H9 (cell line): ENCODE results near the gene KLK15. TPM values are rescaled to one million over a fixed set of nuclear protein-coding genes. Genes with fewer than 3 reads are reported as not detected.

Experiments used
- DNase-seq: peaks from one replicate; pipeline ENCODE4 v3.0.0-alpha.2; 2017
- H2AFZ ChIP-seq: one replicate; pipeline ENCODE4 v1.6.1; 2013; ENCODE audit warnings: mild to moderate bottlenecking, low read length, control low read depth, moderate library complexity
- H2AK5ac ChIP-seq: 2 replicates; pipeline ENCODE4 v1.6.1; 2013; ENCODE audit warnings: low read length, control low read depth, mixed read lengths; ENCODE audit not compliant: insufficient read length
- H2BK120ac ChIP-seq: one replicate; pipeline ENCODE4 v1.6.1; 2013; ENCODE audit warnings: low read depth, mild to moderate bottlenecking, low read length, control low read depth, inconsistent platforms; ENCODE audit not compliant: poor library complexity, severe bottlenecking
- H2BK12ac ChIP-seq: 2 replicates; pipeline ENCODE4 v1.6.1; 2013; ENCODE audit warnings: low read length, control low read depth, mixed read lengths, low read depth; ENCODE audit not compliant: insufficient read length
- H2BK15ac ChIP-seq: 2 replicates; pipeline ENCODE4 v1.6.1; 2013; ENCODE audit warnings: low read depth, low read length, control low read depth
- H2BK20ac ChIP-seq: one replicate; pipeline ENCODE4 v1.6.1; 2013; ENCODE audit warnings: low read depth, mild to moderate bottlenecking, low read length, control low read depth, inconsistent platforms; ENCODE audit not compliant: poor library complexity, severe bottlenecking
- H2BK5ac ChIP-seq: 2 replicates; pipeline ENCODE4 v1.6.1; 2013; ENCODE audit warnings: low read length, control low read depth, mixed read lengths; ENCODE audit not compliant: insufficient read length
- H3K14ac ChIP-seq: 2 replicates; pipeline ENCODE4 v1.6.1; 2013; ENCODE audit warnings: low read length, control low read depth; ENCODE audit not compliant: insufficient read depth
- H3K18ac ChIP-seq: 2 replicates; pipeline ENCODE4 v1.6.1; 2013; ENCODE audit warnings: low read depth, mild to moderate bottlenecking, mixed read lengths, low read length, control low read depth; ENCODE audit not compliant: insufficient read length
- H3K23ac ChIP-seq: 2 replicates; pipeline ENCODE4 v1.6.1; 2013; ENCODE audit warnings: low read length, control low read depth, mixed read lengths, low read depth; ENCODE audit not compliant: insufficient read length
- H3K23me2 ChIP-seq: 2 replicates; pipeline ENCODE4 v1.6.1; 2013; ENCODE audit warnings: low read depth, mild to moderate bottlenecking, mixed read lengths, low read length, control low read depth; ENCODE audit not compliant: insufficient read length, poor library complexity, severe bottlenecking
- H3K27ac ChIP-seq: 2 replicates; pipeline ENCODE4 v1.5.1; 2013; ENCODE audit warnings: low read length, control low read depth, mixed read lengths, low read depth; ENCODE audit not compliant: insufficient read length
- H3K27me3 ChIP-seq: 2 replicates; pipeline ENCODE4 v1.6.1; 2013; ENCODE audit warnings: low read length, control low read depth, inconsistent platforms; ENCODE audit not compliant: insufficient read depth
- H3K4ac ChIP-seq: 2 replicates; pipeline ENCODE4 v1.6.1; 2013; ENCODE audit warnings: low read depth, mild to moderate bottlenecking, control low read depth, inconsistent platforms, low read length, moderate library complexity
- H3K4me1 ChIP-seq: 2 replicates; pipeline ENCODE4 v1.6.1; 2013; ENCODE audit warnings: low read length, control low read depth, inconsistent platforms; ENCODE audit not compliant: insufficient read depth
- H3K4me2 ChIP-seq: 2 replicates; pipeline ENCODE4 v1.6.1; 2013; ENCODE audit warnings: low read length, control low read depth, mixed read lengths; ENCODE audit not compliant: insufficient read length, insufficient read depth
- H3K56ac ChIP-seq: 2 replicates; pipeline ENCODE4 v1.6.1; 2013; ENCODE audit warnings: low read depth, mild to moderate bottlenecking, mixed read lengths, low read length, control low read depth; ENCODE audit not compliant: insufficient read length
- H3K79me1 ChIP-seq: 2 replicates; pipeline ENCODE4 v1.6.1; 2013; ENCODE audit warnings: low read depth, mild to moderate bottlenecking, moderate library complexity, low read length, control low read depth, inconsistent platforms; ENCODE audit not compliant: insufficient read depth, poor library complexity, severe bottlenecking
- H3K79me2 ChIP-seq: 2 replicates; pipeline ENCODE4 v1.6.1; 2013; ENCODE audit warnings: low read length, control low read depth, inconsistent platforms; ENCODE audit not compliant: insufficient read depth
- H3K9ac ChIP-seq: 2 replicates; pipeline ENCODE4 v1.6.1; 2013; ENCODE audit warnings: low read length, control low read depth, mixed read lengths; ENCODE audit not compliant: insufficient read length; ENCODE audit errors: extremely low read depth
- H3K9me3 ChIP-seq: one replicate; pipeline ENCODE4 v1.6.1; 2013; ENCODE audit warnings: low read depth, low read length, inconsistent platforms; ENCODE audit not compliant: control insufficient read depth
- H3T11ph ChIP-seq: one replicate; pipeline ENCODE4 v1.6.1; 2013; ENCODE audit warnings: mild to moderate bottlenecking, low read length, control low read depth, inconsistent platforms
- H4K20me1 ChIP-seq: one replicate; pipeline ENCODE4 v1.6.1; 2013; ENCODE audit not compliant: control insufficient read depth, insufficient read length, insufficient read depth
- H4K5ac ChIP-seq: 2 replicates; pipeline ENCODE4 v1.6.1; 2013; ENCODE audit warnings: low read depth, mild to moderate bottlenecking, mixed read lengths, low read length, control low read depth; ENCODE audit not compliant: insufficient read length
- H4K8ac ChIP-seq: replicated peaks from 2 replicates; pipeline ENCODE4 v1.6.1; 2013; ENCODE audit warnings: low read length, control low read depth, mixed read lengths, low read depth; ENCODE audit not compliant: insufficient read length
- H4K91ac ChIP-seq: 2 replicates; pipeline ENCODE4 v1.6.1; 2013; ENCODE audit warnings: low read depth, mild to moderate bottlenecking, moderate library complexity, mixed read lengths, low read length, control low read depth; ENCODE audit not compliant: insufficient read length
- H3K27ac Mint-ChIP-seq, 3 experiments: 2 replicates in 2 of 3; 3 replicates in 1 of 3; pipeline ENCODE4 v1.8.0; 2020 to 2021; ENCODE audit warnings: mixed read lengths in 3 of 3, mild to moderate bottlenecking in 1 of 3, moderate library complexity in 1 of 3
- H3K27me3 Mint-ChIP-seq: 2 replicates; pipeline ENCODE4 v1.8.0; 2021; ENCODE audit warnings: low read depth, mild to moderate bottlenecking, moderate library complexity, mixed read lengths
- H3K36me3 Mint-ChIP-seq, 3 experiments: 2 replicates in 2 of 3; 3 replicates in 1 of 3; pipeline ENCODE4 v1.8.0; 2020 to 2021; ENCODE audit warnings: low read depth in 3 of 3, mixed read lengths in 3 of 3; ENCODE audit not compliant: insufficient read depth in 1 of 3
- H3K4me1 Mint-ChIP-seq, 2 experiments: 2 replicates each; pipeline ENCODE4 v1.8.0; 2020; ENCODE audit warnings: mixed read lengths in 2 of 2
- H3K4me3 Mint-ChIP-seq, 2 experiments: 2 replicates in 1 of 2; 3 replicates in 1 of 2; pipeline ENCODE4 v1.8.0; 2020 to 2021; ENCODE audit warnings: mild to moderate bottlenecking in 2 of 2, mixed read lengths in 2 of 2, moderate library complexity in 1 of 2
- H3K9me3 Mint-ChIP-seq, 2 experiments: 2 replicates in 1 of 2; 3 replicates in 1 of 2; pipeline ENCODE4 v1.8.0; 2020; ENCODE audit warnings: mild to moderate bottlenecking in 2 of 2, mixed read lengths in 2 of 2, moderate library complexity in 1 of 2
- CTCF ChIP-seq: fragments of 200-600 bp; sonication (generic); conservative IDR thresholded peaks from 3 replicates; pipeline ENCODE4 v1.8.0; 2021; ENCODE audit warnings: antibody characterized with exemption, mild to moderate bottlenecking
- WGBS: extraction: QIAGEN DNeasy Blood & Tissue Kit; methylation state at CpG from one replicate; pipeline ENCODE4 v1.1.7; 2013; ENCODE audit warnings: missing lambda C conversion rate, low lambda C conversion rate, mixed read lengths; ENCODE audit not compliant: insufficient read length; ENCODE audit errors: extremely low coverage; 5-methylcytosine and 5-hydroxymethylcytosine counted together
- total RNA-seq: library from RNA; stranded (reverse); gene quantifications from 2 replicates; pipeline ENCODE4 v1.2.1, GENCODE V29; 2021

The KLK15 gene
- total RNA-seq, 1 experiment from 2014 or later: not detected

- Histone ChIP-seq H3K23me2 (no peaks in the 10 kb centered on the region), H3K27ac (no peak overlapping the region), H3K79me1 (peaks cover under 1% of the 10 kb centered on the region), H2BK5ac (no peak overlapping the region), H3K9ac (no peak overlapping the region), H3T11ph (no peak overlapping the region), H3K4me2 (no peak overlapping the region), H4K5ac (peak overlapping the region; percentile 17), H3K4ac (no peak overlapping the region), H3K23ac (no peak overlapping the region), H2BK20ac (no peak overlapping the region), H3K14ac (no peak overlapping the region), H2AFZ (no peak overlapping the region), H2BK120ac (no peak overlapping the region), H3K18ac (no peak overlapping the region), H2BK12ac (no peak overlapping the region), H4K8ac (no peak overlapping the region), H4K91ac (no peak overlapping the region), H3K4me1 (no peaks in the 10 kb centered on the region), H3K9me3 (no peaks in the 10 kb centered on the region), H3K27me3 (no peaks in the 10 kb centered on the region), H2BK15ac (no peak overlapping the region), H2AK5ac (no peak overlapping the region), H3K56ac (no peak overlapping the region), H4K20me1 (peaks cover 4% of the 10 kb centered on the region), H3K79me2 (no peaks in the 10 kb centered on the region)
- Mint-ChIP-seq H3K9me3 (no peaks in the 10 kb centered on the region), H3K36me3 (peaks cover 14 to 49% (median 32%) of the 10 kb centered on the region in 3 experiments; a peak in 6 of 7 replicates), H3K4me1 (peaks cover 9 to 12% of the 10 kb centered on the region in 2 experiments), H3K27me3 (peaks cover 7% of the 10 kb centered on the region), H3K27ac (peak overlapping the region; percentile 66 to 76 (median 76); a peak in 4 of 7 replicates), H3K4me3 (peak overlapping the region in 1 of 2 experiments; percentile 44; a peak in 1 of 5 replicates)
- TF ChIP-seq CTCF: peak; percentile 57
- no peak for DNase-seq
- WGBS: no CpG with 5 or more reads among the region's 18 CpGs
These were observed 38.3 kb downstream of the KLK15 start for GRCh38 chr19:50794876-50795663.
